WTC11 (cell line): ENCODE results near the gene BACE1-AS. TPM values are rescaled to one million over a fixed set of nuclear protein-coding genes. Genes with fewer than 3 reads are reported as not detected.

ENCODE experiments used
- ATAC-seq: fragments of 200-7000 bp; cut with Tn5 transposase; 2 replicates; pipeline ENCODE4 v1.10.0; 2021; ENCODE audit warnings: mild to moderate bottlenecking, moderate library complexity
- CTCF ChIA-PET: fragments of 300-600 bp; sonication (Branson Sonifier 250); formaldehyde crosslinking; loops from one replicate; lab custom pipeline; 2021; ENCODE audit warnings: antibody characterized with exemption; lab: Charles Lee
- POLR2A ChIA-PET: fragments of 350-600 bp; sonication (Branson Sonifier 250); formaldehyde crosslinking; loops from one replicate; lab custom pipeline; 2021; ENCODE audit warnings: antibody characterized with exemption; lab: Charles Lee
- DNase-seq: peaks from one replicate; pipeline ENCODE4 v3.0.0; 2021; ENCODE audit warnings: low spot score
- H3K27ac Mint-ChIP-seq: 2 replicates; pipeline ENCODE4 v1.8.0; 2021; ENCODE audit warnings: mixed read lengths
- H3K27me3 Mint-ChIP-seq: 2 replicates; pipeline ENCODE4 v1.8.0; 2021; ENCODE audit warnings: low read depth, mild to moderate bottlenecking, moderate library complexity, mixed read lengths
- H3K36me3 Mint-ChIP-seq: 2 replicates; pipeline ENCODE4 v1.8.0; 2021; ENCODE audit warnings: mixed read lengths
- H3K4me1 Mint-ChIP-seq: 2 replicates; pipeline ENCODE4 v1.8.0; 2022; ENCODE audit warnings: mixed read lengths
- H3K4me3 Mint-ChIP-seq: 2 replicates; pipeline ENCODE4 v1.8.0; 2021; ENCODE audit warnings: mild to moderate bottlenecking, moderate library complexity, mixed read lengths
- H3K9me3 Mint-ChIP-seq: 2 replicates; pipeline ENCODE4 v1.8.0; 2021; ENCODE audit warnings: mixed read lengths
- CREM ChIP-seq: sonication (generic); formaldehyde crosslinking; IDR thresholded peaks from 2 replicates; pipeline ENCODE4 v1.8.1; 2022; ENCODE audit warnings: mild to moderate bottlenecking, missing genetic modification reagents, moderate library complexity
- ERG ChIP-seq: fragments of 250-450 bp; sonication (Bioruptor Pico); IDR thresholded peaks from 2 replicates; pipeline ENCODE4 v1.8.0; 2021; ENCODE audit warnings: mild to moderate bottlenecking
- ETV6 ChIP-seq: sonication (generic); formaldehyde crosslinking; IDR thresholded peaks from 2 replicates; pipeline ENCODE4 v1.8.1; 2022; ENCODE audit warnings: mild to moderate bottlenecking, missing genetic modification reagents
- FOXK1 ChIP-seq: sonication (generic); formaldehyde crosslinking; IDR thresholded peaks from 2 replicates; pipeline ENCODE4 v1.8.0; 2022; ENCODE audit warnings: mild to moderate bottlenecking, moderate library complexity, missing genetic modification reagents
- IRF2 ChIP-seq: sonication (generic); formaldehyde crosslinking; IDR thresholded peaks from 2 replicates; pipeline ENCODE4 v1.8.0; 2022; ENCODE audit warnings: low read depth, missing genetic modification reagents, borderline replicate concordance
- JAZF1 ChIP-seq: fragments of 250-450 bp; sonication (Bioruptor Pico); IDR thresholded peaks from 2 replicates; pipeline ENCODE4 v1.9.0; 2021; ENCODE audit warnings: moderate library complexity, mild to moderate bottlenecking, inconsistent platforms
- MLX ChIP-seq: sonication (generic); formaldehyde crosslinking; IDR thresholded peaks from 2 replicates; pipeline ENCODE4 v1.8.1; 2023; ENCODE audit warnings: mild to moderate bottlenecking, missing genetic modification reagents, moderate library complexity
- NR3C1 ChIP-seq: sonication (generic); formaldehyde crosslinking; conservative IDR thresholded peaks from 2 replicates; pipeline ENCODE4 v1.8.1; 2023; ENCODE audit warnings: low read depth, mild to moderate bottlenecking, missing genetic modification reagents
- OVOL2 ChIP-seq: fragments of 250-450 bp; sonication (Bioruptor Pico); IDR thresholded peaks from 2 replicates; pipeline ENCODE4 v1.9.0; 2021; ENCODE audit warnings: mild to moderate bottlenecking, borderline replicate concordance
- RELA ChIP-seq: sonication (generic); formaldehyde crosslinking; IDR thresholded peaks from 2 replicates; pipeline ENCODE4 v1.8.1; 2022; ENCODE audit warnings: missing genetic modification reagents, mild to moderate bottlenecking, borderline replicate concordance
- SMAD4 ChIP-seq: sonication (generic); formaldehyde crosslinking; IDR thresholded peaks from 2 replicates; pipeline ENCODE4 v1.8.0; 2022; ENCODE audit warnings: mild to moderate bottlenecking, missing genetic modification reagents
- TEAD1 ChIP-seq: sonication (generic); formaldehyde crosslinking; IDR thresholded peaks from 2 replicates; pipeline ENCODE4 v1.8.0; 2022; ENCODE audit warnings: mild to moderate bottlenecking, missing genetic modification reagents
- TP53 ChIP-seq: sonication (generic); formaldehyde crosslinking; IDR thresholded peaks from 2 replicates; pipeline ENCODE4 v1.8.1; 2023; ENCODE audit warnings: mild to moderate bottlenecking, missing genetic modification reagents
- USF2 ChIP-seq: sonication (generic); formaldehyde crosslinking; IDR thresholded peaks from 2 replicates; pipeline ENCODE4 v1.8.1; 2023; ENCODE audit warnings: mild to moderate bottlenecking, missing genetic modification reagents, moderate library complexity
- ZNF232 ChIP-seq: sonication (generic); formaldehyde crosslinking; IDR thresholded peaks from 2 replicates; pipeline ENCODE4 v1.8.0; 2022; ENCODE audit warnings: mild to moderate bottlenecking, missing genetic modification reagents
- ZNF281 ChIP-seq: sonication (generic); formaldehyde crosslinking; IDR thresholded peaks from 2 replicates; pipeline ENCODE4 v1.8.0; 2023; ENCODE audit warnings: mild to moderate bottlenecking, missing genetic modification reagents
- ZNF396 ChIP-seq: fragments of 250-450 bp; sonication (Bioruptor Pico); IDR thresholded peaks from 2 replicates; pipeline ENCODE4 v1.8.0; 2021; ENCODE audit warnings: mild to moderate bottlenecking, moderate library complexity, borderline replicate concordance
- ZNF423 ChIP-seq: fragments of 250-450 bp; sonication (Bioruptor Pico); IDR thresholded peaks from 2 replicates; pipeline ENCODE4 v2.1.2; 2022; ENCODE audit warnings: mild to moderate bottlenecking, moderate library complexity
- ZNF532 ChIP-seq: fragments of 250-450 bp; sonication (Bioruptor Pico); IDR thresholded peaks from 2 replicates; pipeline ENCODE4 v1.9.0; 2021; ENCODE audit warnings: mild to moderate bottlenecking, borderline replicate concordance
- total RNA-seq: library from RNA; stranded (reverse); gene quantifications from 3 replicates; pipeline ENCODE4 v1.2.3, GENCODE V29; 2021
- TF ChIP-seq, protein P1 (sequence below): fragments of 250-450 bp; sonication (Bioruptor Pico); IDR thresholded peaks from 2 replicates; pipeline ENCODE4 v1.9.0; 2021; ENCODE audit warnings: mild to moderate bottlenecking
- TF ChIP-seq, protein P2 (sequence below): fragments of 250-450 bp; sonication (Bioruptor Pico); IDR thresholded peaks from 2 replicates; pipeline ENCODE4 v2.1.2; 2022; ENCODE audit warnings: mild to moderate bottlenecking, moderate library complexity
- TF ChIP-seq, protein P3 (sequence below): sonication (generic); formaldehyde crosslinking; IDR thresholded peaks from 2 replicates; pipeline ENCODE4 v1.8.1; 2023; ENCODE audit warnings: mild to moderate bottlenecking, moderate library complexity, missing genetic modification reagents

Gene BACE1-AS
- total RNA-seq, 1 experiment from 2014 or later: 13.8 TPM

- TF ChIP-seq, protein P1, sequence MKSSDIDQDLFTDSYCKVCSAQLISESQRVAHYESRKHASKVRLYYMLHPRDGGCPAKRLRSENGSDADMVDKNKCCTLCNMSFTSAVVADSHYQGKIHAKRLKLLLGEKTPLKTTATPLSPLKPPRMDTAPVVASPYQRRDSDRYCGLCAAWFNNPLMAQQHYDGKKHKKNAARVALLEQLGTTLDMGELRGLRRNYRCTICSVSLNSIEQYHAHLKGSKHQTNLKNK (CRISPR knock-in tag): no peak
- no peak for TF ChIP-seq ZNF396 (CRISPR knock-in tag)
These were observed 42.8 kb upstream of the BACE1-AS start (continued) for GRCh38 chr11:117248341-117248740.

- Mint-ChIP-seq H3K36me3 (peaks cover 61% of the 10 kb centered on the region), H3K9me3 (no peaks in the 10 kb centered on the region), H3K4me1 (no peaks in the 10 kb centered on the region), H3K4me3 (no peak overlapping the region), H3K27ac (no peak overlapping the region), H3K27me3 (no peaks in the 10 kb centered on the region)
- ATAC-seq (no peak), DNase-seq (no peak)
- TF ChIP-seq ZNF232 (no peak), ZNF532 (CRISPR knock-in tag) (no peak), IRF2 (CRISPR knock-in tag) (no peak), TP53 (CRISPR knock-in tag) (no peak), OVOL2 (no peak), USF2 (CRISPR knock-in tag) (no peak), RELA (no peak), ZNF281 (CRISPR knock-in tag) (no peak)
- ChIA-PET CTCF (no interaction called here), POLR2A (no interaction called here)
These were observed 41.6 kb upstream of the BACE1-AS start for GRCh38 chr11:117249571-117249970.

DNA sequence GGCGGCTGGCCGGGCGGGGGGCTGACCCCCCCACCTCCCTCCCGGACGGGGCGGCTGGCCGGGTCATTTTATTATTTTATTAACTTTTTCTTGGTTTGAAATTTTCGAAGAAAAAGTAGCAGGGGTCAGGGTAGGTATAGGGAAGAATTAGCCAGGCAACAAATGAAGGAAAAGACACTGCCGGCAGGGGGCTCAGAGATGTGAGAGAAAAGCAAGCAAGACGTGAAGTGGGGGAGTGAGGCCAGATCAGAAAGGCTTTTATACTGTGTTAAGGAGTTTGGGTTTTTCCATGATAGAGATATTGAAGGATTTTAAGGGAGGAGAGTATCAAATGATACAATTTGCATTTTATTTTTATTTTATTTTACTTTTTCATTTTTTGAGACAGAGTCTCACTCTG is 39.6 kb upstream of the BACE1-AS start:
- H3K27me3 Mint-ChIP-seq: no peaks in the 10 kb centered on the region
- H3K4me3 Mint-ChIP-seq: no peak overlapping the region
- H3K4me1 Mint-ChIP-seq: no peaks in the 10 kb centered on the region
- ChIA-PET CTCF (no interaction called here), POLR2A (no interaction called here)
- no peaks in the 10 kb centered on the region for H3K9me3 Mint-ChIP-seq
- no peak overlapping the region for H3K27ac Mint-ChIP-seq
- ATAC-seq: no peak
- no peak for DNase-seq
- peaks cover 47% of the 10 kb centered on the region for H3K36me3 Mint-ChIP-seq
- TF ChIP-seq JAZF1 (CRISPR knock-in tag) (no peak), ETV6 (CRISPR knock-in tag) (no peak), ERG (CRISPR knock-in tag) (no peak), CREM (CRISPR knock-in tag) (no peak), MLX (no peak), FOXK1 (CRISPR knock-in tag) (no peak), ZNF423 (no peak), OVOL2 (no peak), TEAD1 (CRISPR knock-in tag) (no peak), SMAD4 (no peak), NR3C1 (CRISPR knock-in tag) (no peak)
- TF ChIP-seq, protein P2, sequence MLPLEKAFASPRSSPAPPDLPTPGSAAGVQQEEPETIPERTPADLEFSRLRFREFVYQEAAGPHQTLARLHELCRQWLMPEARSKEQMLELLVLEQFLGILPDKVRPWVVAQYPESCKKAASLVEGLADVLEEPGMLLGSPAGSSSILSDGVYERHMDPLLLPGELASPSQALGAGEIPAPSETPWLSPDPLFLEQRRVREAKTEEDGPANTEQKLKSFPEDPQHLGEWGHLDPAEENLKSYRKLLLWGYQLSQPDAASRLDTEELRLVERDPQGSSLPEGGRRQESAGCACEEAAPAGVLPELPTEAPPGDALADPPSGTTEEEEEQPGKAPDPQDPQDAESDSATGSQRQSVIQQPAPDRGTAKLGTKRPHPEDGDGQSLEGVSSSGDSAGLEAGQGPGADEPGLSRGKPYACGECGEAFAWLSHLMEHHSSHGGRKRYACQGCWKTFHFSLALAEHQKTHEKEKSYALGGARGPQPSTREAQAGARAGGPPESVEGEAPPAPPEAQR (CRISPR knock-in tag): no peak
- TF ChIP-seq, protein P3, sequence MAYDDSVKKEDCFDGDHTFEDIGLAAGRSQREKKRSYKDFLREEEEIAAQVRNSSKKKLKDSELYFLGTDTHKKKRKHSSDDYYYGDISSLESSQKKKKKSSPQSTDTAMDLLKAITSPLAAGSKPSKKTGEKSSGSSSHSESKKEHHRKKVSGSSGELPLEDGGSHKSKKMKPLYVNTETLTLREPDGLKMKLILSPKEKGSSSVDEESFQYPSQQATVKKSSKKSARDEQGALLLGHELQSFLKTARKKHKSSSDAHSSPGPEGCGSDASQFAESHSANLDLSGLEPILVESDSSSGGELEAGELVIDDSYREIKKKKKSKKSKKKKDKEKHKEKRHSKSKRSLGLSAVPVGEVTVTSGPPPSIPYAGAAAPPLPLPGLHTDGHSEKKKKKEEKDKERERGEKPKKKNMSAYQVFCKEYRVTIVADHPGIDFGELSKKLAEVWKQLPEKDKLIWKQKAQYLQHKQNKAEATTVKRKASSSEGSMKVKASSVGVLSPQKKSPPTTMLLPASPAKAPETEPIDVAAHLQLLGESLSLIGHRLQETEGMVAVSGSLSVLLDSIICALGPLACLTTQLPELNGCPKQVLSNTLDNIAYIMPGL (CRISPR knock-in tag): no peak
